CD4-positive, alpha-beta T cell treated with Interleukin-6 at 100 ng/mL for 8 hours (primary cell): ENCODE data around the gene TXNL4B.
"Not testable (repeated sequence)": the region's sequence is repeated elsewhere in the genome, so short reads cannot be mapped to it uniquely, and the experiment has no call there.

Experiments used
- DNase-seq: peaks from one replicate; pipeline ENCODE4 v3.0.0-alpha.2; 2020; ENCODE audit warnings: mixed read lengths, low spot score

Gene TXNL4B

DNA sequence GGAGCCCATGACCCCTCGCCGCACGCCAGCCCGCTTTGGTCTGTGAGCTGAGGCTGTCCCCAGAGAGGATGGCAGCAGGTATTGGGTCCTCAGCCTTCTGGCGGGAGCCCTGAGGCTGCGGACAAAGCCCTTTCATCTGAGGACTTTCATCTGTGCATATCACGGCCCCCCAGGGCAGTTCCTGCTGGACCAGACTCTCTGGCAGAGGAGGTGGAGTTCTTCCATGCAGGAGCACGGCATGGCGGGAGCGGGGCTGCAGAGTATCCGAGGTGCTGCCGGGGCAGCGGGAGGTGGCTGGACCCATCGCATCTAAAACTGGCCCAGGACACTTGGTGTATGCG lies 19.0 kb upstream of the TXNL4B start:
- DNase-seq = no peak

- no peak for DNase-seq
Measured at GRCh38 chr16:72111657-72112451, 18.4 kb upstream of the TXNL4B start.

DNA sequence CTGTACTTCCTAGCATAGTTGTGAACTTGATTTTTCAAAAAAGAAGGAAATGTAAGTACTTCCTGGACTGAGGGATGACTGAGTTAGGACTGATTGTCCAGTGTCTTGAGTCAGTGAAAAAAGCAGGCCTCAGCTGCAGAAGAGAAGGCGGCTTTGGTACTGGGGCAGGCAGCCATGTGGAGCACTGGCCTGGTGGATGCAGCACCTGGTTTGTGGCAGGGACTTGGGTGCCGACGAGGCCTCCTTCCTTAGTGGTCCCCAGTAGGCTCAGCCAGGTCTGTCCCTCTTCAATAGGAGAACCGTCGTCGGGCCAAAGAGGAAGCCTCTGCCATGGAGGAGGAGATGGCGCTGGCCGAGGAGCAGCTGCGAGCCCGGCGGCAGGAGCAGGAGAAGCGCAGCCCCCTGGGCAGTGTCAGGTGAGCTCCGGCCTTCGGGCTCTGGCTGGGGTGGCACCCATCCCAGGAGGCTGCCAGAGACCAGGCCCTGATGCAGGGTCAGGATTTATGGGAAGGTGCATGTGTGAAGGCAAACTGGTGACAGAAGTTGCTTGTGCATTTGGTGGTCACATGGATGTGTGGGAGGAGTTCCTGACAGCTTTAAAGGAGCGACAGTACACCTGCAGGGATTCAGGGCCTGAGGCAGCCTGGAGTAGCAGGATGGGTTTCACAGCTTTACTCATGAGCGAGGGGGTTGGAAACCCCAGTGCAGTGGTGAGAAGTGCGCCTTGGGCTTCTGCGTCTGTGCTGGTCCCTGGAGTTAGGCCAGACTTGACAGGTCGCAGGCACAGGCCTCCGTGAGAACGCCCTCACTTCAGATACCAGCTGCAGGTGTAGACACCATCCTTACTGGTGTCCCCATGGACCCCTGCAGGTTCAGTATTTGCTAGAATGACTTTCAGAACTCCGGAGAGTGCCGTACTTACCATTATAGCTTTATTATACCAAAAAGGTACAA lies 17.5 kb upstream of the TXNL4B start:
- DNase-seq = no peak

- no peak for DNase-seq
Measured at GRCh38 chr16:72109966-72110530, 16.6 kb upstream of the TXNL4B start.

DNA sequence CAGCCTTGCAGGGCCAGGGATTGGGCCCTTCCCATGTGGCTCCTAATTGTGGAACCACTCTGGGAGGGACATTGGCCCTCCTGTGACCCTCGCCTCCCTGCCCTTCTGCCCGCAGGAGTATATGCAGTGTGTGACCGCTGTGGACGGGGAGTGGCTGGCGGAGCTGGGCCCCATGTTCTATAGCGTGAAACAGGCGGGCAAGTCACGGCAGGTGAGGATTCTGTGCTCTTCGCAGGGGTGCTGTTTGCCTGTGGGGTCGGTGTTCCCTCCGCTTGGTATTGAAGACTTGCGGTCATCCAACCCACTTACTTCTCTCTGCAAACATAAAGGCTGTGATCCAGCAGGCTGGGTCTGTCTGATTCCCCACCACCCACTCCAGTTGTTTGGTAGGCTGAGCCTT lies 15.9 kb upstream of the TXNL4B start:
- no peak for DNase-seq

DNA sequence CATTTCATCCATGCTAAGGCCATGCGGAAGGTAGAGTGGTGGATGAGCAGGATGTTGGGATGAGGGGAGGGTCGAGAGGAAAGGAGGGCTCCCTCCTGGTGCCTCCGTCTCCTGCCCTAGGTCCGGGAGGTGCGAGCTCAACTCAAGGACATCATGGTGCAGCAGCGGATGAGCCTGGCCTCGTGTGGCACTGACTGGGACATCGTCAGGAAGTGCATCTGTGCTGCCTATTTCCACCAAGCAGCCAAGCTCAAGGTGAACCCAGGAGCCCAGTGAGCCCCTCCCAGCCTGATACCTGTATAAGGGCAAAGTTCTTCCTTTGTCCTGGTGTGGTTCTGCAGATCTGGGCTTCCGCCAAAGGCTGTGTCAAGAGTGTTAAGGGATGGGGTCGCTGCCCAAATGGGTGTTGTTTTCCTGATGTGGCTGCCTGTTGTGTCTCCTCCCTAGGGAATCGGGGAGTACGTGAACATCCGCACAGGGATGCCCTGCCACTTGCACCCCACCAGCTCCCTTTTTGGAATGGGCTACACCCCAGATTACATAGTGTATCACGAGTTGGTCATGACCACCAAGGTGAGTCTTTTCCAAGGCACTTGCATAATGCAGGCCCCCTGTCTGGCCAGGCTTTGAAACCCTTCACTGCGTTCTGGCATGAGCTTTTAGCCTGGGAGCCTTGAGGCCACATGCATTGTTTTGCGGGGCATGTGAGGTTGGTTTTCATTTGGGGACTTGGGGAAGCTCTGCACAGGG lies 15.1 kb upstream of the TXNL4B start:
- DNase-seq = no peak

DNA sequence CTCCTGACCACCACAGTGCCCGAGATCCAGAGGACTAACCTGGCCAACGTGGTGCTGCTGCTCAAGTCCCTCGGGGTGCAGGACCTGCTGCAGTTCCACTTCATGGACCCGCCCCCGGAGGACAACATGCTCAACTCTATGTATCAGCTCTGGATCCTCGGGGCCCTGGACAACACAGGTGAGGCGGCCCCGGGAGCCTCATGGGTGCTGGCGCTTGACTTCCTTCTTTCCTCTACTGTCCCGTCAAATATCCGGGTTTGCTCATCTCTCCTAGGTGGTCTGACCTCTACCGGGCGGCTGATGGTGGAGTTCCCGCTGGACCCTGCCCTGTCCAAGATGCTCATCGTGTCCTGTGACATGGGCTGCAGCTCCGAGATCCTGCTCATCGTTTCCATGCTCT lies 14.0 kb upstream of the TXNL4B start:
- DNase-seq = no peak

- DNase-seq = no peak
Measured at GRCh38 chr16:72105978-72106377, 12.6 kb upstream of the TXNL4B start.

DNA sequence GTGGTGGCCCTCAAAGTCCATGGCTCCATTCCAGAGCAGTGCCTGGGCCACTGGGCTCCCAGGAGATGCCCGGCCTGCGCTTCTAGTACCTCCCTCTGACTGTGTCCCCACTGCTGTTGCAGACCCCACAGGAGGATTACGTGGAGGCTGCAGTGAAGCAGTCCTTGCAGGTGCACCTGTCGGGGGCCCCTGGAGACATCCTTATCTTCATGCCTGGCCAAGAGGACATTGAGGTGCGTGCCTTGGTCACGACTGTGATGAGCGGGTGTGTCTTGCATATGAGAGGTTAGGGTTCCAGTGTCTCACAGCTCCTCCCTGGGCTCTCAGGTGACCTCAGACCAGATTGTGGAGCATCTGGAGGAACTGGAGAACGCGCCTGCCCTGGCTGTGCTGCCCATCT lies 11.5 kb upstream of the TXNL4B start:
- no peak for DNase-seq

DNA sequence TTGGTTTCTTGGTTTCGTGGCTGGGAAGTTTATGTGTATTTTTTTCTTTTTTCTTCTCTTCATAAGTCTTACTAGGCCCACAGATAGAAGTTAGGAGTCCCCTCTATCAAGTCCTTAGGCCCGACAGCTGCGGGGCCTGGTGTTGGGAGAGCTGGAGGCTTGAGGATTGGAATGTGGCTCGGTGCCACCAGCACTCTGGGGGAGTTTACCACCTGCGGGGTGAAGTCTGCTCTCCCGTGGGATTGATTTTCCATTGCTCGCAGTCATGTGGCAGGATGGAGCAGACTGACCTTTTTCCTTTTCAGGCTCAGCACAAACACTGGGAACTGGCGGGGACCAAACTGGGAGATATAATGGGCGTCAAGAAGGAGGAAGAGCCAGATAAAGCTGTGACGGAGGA lies 7.8 kb upstream of the TXNL4B start:
- no peak for DNase-seq

DNA sequence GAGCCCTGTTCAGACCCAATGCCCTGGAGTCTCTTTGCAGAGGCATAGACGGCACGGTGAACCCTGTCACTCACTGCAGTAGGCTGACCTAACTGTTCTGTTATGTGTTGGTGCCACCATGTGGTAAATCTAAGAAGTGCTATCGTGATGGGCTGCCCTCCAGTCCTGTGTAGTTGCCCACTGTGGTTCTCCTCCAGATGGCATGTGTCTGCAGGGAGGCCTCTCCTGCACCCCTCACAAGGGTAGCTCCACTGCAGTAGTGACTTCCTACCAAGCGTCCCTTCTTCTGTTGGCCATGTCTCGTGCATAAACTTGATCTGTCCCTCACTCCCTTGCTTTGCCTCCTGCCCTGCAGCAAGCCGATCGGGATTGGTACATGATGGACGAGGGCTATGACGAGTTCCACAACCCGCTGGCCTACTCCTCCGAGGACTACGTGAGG lies 6.0 kb upstream of the TXNL4B start:
- DNase-seq = peak; percentile 15

GRCh38 chr16:72098936-72099335 lies 5.5 kb upstream of the TXNL4B start:
- no peak for DNase-seq

- no peak for DNase-seq
Measured at GRCh38 chr16:72094266-72094610, 818 bp upstream of the TXNL4B start.

GRCh38 chr16:72092832-72093447 lies 480 bp downstream of the TXNL4B start:
- no peak for DNase-seq

DNA sequence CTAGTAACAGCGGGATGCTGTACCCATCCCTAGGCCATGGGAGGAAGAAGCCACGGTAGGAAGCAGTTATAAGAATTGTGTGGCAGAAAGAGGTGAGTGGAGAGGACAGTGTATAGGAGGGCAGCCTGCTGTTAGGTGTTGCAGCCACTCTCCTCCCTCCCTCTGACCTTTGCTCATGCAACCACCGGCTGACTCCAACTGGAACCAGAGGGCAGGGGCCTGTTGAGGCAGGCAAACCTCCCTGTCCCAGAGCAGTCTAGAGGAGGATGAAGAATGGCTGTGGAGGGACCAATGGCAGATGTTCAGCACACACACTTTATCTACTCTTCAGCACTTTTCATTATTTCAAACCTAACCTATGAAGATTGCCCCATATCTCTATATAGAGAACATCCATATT lies 2.2 kb downstream of the TXNL4B start:
- no peak for DNase-seq

DNA sequence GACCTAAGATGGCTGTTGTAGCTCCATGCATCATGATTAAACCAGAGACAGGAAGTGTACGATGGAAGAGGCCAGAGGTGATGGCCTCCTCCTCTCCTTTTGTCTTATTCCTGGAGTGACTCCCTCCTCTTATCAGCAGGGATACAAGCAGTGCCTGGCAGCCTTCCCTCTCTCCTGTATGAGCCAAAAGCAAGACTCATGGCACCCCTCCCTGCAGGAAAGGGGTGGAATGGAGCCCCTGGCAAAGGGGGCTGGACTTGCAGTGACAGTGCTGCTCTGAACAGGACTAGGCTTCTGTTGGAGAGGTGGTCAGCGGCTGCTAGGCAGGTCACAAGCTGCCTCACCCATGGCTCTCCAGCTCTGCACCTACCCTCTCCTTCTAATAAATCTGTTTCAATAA lies 8.4 kb downstream of the TXNL4B start:
- DNase-seq = no peak

DNA sequence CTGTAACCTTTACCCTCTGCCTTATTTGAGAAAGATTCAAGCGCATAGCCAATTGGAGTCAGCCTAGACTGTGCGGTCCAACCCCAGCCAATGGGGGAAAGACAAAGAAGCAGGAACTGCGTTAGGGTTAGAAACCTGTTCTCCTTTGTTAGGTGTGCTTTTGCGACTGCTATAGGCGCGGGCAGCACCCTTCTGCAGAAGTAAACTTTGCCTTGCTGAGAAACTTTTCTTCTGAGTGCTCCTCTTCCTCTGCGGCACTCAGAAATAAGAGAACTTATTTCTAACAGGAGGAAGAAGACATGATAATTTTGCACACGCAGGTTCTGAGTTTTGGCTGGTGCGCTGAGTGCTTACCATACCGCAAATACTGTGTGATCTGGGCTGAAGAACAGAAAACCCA lies 9.0 kb downstream of the TXNL4B start:
- DNase-seq = no peak

DNA sequence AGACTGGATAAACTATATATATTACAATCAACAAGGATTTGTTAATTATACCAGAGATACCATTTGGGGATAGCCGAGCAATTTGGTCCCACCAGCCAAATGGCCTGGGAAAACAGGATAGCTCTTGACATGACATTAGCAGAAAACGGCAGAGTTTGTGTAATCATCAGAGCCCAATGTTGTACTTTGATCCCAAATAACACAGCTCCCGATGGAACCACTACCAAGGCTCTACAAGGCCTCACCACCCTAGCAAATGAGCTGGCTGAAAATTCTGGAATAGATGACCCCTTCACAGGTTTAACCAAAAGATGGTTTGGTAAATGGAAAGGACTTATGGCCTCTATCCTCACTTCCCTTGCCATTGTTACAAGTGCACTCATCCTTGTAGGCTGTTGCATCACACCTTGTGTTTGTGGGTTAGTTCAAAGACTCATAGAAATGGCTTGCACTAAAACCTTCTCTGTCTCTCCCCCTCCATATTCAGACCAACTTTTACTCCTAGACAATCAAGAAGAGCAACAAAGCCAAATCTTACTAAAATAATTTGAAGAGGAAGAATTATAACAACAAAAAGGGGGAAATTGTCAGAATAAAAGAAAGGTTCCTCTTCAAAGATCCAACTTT lies 9.5 kb downstream of the TXNL4B start:
- DNase-seq = no peak

GRCh38 chr16:72076991-72077706 lies 16.3 kb downstream of the TXNL4B start:
- not testable (repeated sequence) for DNase-seq

- not testable (repeated sequence) for DNase-seq
Measured at GRCh38 chr16:72075067-72075466, 18.4 kb downstream of the TXNL4B start.
